GM12872 (cell line): Measurements from ENCODE around the gene THADA.

Experiments used
- CTCF ChIP-seq: IDR thresholded peaks from 3 replicates; pipeline ENCODE4 v1.5.1; 2011; ENCODE audit warnings: low read depth, mild to moderate bottlenecking, low read length, moderate library complexity; ENCODE audit not compliant: insufficient read depth

THADA gene

GRCh38 chr2:43427032-43427424 lies 168.8 kb downstream of the THADA start:
- TF ChIP-seq CTCF, result no peak

- no peak for TF ChIP-seq CTCF
These were observed 169.4 kb downstream of the THADA start for GRCh38 chr2:43426305-43427031.

GRCh38 chr2:43425659-43426058 lies 170.2 kb downstream of the THADA start:
- no peak for TF ChIP-seq CTCF

- no peak for TF ChIP-seq CTCF
These were observed 171.3 kb downstream of the THADA start for GRCh38 chr2:43424262-43425207.

- no peak for TF ChIP-seq CTCF
These were observed 171.9 kb downstream of the THADA start for GRCh38 chr2:43423941-43424261.

GRCh38 chr2:43421194-43421593 lies 174.6 kb downstream of the THADA start:
- no peak for TF ChIP-seq CTCF

- no peak for TF ChIP-seq CTCF
These were observed 175.4 kb downstream of the THADA start for GRCh38 chr2:43420389-43420801.
